Activated naive CD4-positive, alpha-beta T cell treated with Interleukin-2 at 50 U/mL for 16 hours (primary cell): ENCODE results near the gene EEFSEC.
A peak's percentile ranks its signal among the peaks of the same experiment; 100 is the strongest.

Source experiments
- DNase-seq: peaks from one replicate; pipeline ENCODE4 v3.0.0-alpha.2; 2020

Gene EEFSEC

DNA sequence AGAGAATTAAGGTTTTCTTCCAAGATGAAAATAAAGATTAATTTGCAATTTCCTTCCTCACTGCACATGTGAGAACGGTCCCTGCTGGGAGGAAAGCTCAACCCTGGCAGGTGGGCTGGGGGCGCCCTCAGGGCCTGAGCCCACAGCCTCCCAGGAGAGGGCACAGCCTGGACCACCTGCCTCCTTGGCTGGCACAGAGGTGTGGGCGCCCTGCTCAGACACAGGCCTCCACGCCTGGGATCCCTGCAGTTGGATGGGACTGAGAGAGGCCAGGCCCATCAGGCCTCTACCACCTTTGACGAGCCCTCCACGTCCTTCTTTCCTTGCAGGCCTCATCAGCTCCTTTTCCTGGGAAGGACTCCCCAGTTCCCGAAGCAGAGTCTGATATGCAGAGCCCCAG is 267.0 kb downstream of the EEFSEC start:
- DNase-seq = no peak

- no peak for DNase-seq
Measured at GRCh38 chr3:128420720-128421438, 267.6 kb downstream of the EEFSEC start.

DNA sequence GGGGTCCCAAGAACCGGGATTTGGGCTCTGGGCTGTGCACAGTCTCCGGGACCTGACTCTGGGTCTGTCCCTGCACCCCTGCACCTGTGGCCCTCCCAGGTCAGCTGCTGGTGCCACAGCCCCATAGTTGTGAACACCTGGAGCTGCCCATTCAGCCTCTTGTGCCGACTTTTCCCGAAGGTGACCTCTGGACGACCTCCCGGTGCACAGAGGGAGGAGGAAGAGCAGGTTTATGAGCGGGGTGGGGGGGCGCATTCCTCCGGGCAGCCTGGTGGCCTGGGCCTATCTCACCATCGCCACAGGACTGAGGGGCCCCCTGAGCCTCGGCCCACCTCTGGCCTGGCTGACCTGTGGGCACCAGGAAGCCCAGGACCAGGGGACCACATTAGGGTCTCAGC is 268.2 kb downstream of the EEFSEC start:
- DNase-seq = no peak

- DNase-seq = no peak
Measured at GRCh38 chr3:128421966-128422365, 268.7 kb downstream of the EEFSEC start.

DNA sequence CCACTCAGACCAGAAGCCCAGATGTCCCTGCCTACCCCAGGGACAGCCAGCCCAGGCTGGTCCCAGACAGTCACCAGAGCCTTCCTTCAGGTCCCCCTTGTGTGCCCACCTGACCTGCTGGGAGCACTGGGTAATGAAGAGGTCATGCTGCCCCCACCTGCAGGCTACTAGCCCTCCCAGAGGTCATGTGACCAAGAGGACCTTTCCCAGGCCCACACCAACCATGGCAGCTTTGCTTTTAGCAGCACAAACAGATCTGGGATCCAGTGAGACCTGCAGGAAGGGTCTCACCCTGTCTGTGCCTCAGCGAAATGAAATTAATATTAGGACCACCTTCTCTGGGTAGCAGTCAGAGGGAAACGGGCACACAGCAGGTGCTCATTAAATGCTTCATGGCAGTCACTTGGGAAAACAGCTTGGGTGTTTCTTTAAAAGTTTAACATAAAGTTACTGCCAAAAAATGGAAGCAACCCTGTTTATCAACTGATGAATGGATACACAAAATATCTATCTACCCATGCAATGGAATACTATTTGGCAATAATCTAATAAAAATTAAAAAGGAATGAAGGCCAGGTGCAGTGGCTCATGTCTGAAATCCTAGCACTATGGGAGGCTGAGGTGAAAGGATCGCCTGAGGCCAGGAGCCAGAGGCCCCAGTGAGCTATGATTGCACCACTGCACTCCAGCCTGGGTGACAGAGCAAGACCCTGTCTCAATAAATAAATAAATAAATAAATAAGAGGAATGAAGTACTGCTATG is 269.7 kb downstream of the EEFSEC start:
- DNase-seq = no peak

GRCh38 chr3:128423525-128424147 is 270.4 kb downstream of the EEFSEC start:
- DNase-seq = no peak

GRCh38 chr3:128424508-128425069 is 271.3 kb downstream of the EEFSEC start:
- DNase-seq = no peak

GRCh38 chr3:128425142-128425845 is 272.0 kb downstream of the EEFSEC start:
- DNase-seq = no peak

DNA sequence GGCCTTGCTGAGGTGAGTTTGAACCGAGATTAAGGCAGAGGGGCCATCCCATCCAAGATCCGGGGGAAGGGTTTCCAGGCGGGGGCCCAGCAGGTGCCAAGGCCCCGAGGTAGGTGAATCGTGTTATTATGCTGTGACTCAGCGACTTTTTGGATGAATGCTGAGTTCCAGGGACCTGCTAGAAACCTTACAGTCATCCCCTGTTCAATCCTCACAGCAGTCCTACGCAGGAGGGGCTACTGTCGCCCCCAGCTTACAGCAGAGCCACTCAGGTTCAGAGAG is 272.5 kb downstream of the EEFSEC start:
- DNase-seq = no peak

GRCh38 chr3:128426128-128426921 is 273.0 kb downstream of the EEFSEC start:
- peak; percentile 58 for DNase-seq

DNA sequence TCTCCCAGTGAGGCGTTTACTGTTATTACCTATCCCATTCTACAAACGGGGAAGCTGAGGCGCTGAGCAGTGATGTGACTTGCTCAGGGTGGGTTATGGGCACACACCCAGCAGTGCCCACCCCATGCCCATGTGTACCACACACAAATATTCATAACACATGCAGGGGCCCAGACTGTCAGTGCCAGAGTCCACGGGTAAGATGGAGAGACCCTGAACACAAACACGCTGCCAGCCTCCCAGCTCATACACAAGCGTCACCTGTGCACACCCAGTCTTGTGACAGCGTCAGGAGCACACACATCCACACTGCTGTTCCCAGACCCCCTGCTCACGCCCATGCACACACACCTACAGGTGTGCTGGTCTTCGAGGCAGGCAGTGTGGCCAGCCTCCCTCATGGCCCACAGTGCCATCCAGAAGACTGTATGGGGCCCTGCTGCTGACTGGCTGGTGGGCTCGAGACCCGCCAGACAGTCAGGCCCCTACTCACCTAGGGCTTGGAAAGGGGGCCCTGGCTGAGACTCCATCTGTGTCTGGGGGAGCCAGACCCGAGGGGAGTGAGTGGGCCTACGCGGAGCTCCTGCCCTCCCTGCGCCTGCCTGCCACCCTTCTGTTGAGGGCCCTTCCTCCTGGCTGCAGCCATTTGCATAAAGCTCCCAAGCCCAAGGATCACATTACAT is 274.0 kb downstream of the EEFSEC start:
- no peak for DNase-seq

DNA sequence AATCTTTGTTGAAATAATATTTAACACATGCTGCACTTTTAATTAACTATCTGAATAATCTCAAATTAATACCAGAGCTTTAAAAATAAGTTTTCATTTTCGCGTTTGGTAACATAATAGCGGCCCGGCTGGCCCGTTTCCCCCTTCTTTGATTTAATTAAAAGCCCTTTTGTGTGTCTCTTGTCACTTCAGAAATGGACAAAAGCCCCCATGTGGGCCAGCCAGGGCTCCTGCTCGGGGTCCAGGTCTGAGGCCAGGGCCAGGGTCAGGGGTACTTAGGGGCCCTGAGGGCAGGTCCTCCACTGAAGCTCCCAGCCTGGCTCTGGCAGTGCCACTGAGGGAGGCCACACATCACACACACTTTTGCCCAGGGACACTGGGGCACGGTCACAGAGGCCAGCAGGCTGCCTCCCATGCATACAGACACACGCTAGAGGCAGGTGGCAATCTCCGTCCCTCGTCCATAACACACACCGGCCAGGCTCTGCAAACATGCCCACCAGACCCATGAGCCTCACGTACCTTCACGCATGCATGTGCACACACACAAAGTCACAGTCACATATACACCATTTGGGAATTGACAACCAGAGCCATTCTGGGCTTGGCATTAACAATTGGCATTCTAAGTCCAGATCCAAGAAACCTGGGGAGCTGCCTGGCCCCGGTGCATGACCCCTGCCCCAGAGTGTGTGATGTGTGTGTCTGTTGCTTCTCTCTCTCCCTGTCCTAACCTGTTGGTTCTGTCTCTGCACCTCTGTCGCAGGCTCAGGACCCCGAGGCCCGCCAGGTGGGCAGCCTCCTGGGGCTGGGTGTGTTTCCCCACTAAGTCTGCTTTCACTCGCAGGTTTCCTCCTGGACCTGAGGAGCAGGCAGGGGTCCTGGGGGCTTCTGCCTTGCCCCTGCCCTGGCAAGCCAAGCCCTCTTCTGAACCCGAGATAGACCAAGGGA is 274.9 kb downstream of the EEFSEC start:
- DNase-seq = no peak

- no peak for DNase-seq
Measured at GRCh38 chr3:128429275-128429674, 276.0 kb downstream of the EEFSEC start.

- no peak for DNase-seq
Measured at GRCh38 chr3:128429751-128430150, 276.5 kb downstream of the EEFSEC start.

- no peak for DNase-seq
Measured at GRCh38 chr3:128430301-128430700, 277.0 kb downstream of the EEFSEC start.

DNA sequence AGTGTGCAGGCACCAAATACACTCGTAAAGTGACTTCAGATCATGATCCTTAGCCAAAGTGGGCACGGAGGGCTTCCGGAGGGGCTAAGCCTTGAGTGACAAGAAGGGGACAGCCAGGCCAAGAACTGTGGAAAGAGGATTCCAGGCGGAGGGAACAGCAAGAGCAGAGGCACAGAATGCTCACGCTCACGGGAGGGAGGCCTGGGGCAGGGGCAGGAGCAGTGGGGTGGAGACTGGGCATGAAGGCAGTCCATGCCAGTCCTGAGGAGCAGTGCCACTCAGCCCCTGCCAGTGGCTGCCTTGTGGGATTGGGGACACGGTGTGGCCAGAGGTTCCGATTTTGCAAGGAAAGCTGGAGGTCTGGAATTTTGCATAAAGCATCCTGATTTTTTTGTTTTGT is 277.4 kb downstream of the EEFSEC start:
- DNase-seq = no peak

GRCh38 chr3:128431803-128432300 is 278.6 kb downstream of the EEFSEC start:
- no peak for DNase-seq

GRCh38 chr3:128432301-128432970 is 279.2 kb downstream of the EEFSEC start:
- no peak for DNase-seq

DNA sequence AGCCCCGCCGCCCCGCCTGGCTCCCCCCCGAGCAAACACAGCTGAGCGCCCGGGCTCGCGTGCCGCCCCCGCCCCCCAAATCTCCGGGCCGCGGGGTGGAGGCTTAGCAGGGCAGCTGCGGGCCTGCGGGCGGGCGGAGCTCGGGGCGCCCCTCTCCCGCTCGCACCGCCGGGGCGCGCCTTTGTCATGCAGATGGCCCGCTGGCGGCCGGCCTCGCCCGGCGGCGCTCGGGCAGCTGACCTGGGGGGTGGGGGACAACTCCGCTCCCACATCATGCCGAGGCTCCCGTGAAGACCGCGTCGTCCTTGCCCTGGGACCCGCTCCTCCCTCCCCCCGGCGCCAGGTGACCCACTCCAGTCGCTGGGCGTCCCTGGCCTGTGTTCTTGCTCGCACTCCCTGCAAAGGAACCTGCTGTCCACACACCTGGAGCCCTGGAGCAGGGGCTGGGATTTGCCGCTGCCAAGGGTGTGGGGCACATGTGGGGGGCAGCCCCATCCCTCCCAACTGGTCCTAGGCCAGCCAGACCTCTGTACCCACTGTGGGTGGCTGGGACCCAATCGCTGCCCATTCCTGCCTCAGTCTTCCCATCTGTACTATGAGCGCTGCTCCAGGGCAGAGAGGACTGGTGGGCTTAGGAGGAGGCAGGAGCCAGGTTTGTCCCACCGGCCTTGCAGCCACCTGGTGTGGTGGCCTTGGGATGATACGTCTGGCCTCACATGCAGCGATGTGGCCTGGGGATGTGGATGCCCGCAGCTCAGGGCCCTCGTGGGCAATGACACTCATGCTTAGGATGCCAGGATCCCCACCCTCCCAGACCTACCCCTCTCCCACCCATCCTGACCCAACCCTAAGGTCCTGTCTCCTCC is 279.9 kb downstream of the EEFSEC start:
- DNase-seq = no peak
